T follicular helper cell (primary cell): ENCODE data around the gene KDELR3.

Source experiments
- DNase-seq: peaks from one replicate; pipeline ENCODE4 v3.0.0-alpha.2; 2020; ENCODE audit warnings: low read depth

KDELR3 gene

GRCh38 chr22:38440747-38441350, 27.0 kb upstream of the KDELR3 start:
- no peak for DNase-seq

DNA sequence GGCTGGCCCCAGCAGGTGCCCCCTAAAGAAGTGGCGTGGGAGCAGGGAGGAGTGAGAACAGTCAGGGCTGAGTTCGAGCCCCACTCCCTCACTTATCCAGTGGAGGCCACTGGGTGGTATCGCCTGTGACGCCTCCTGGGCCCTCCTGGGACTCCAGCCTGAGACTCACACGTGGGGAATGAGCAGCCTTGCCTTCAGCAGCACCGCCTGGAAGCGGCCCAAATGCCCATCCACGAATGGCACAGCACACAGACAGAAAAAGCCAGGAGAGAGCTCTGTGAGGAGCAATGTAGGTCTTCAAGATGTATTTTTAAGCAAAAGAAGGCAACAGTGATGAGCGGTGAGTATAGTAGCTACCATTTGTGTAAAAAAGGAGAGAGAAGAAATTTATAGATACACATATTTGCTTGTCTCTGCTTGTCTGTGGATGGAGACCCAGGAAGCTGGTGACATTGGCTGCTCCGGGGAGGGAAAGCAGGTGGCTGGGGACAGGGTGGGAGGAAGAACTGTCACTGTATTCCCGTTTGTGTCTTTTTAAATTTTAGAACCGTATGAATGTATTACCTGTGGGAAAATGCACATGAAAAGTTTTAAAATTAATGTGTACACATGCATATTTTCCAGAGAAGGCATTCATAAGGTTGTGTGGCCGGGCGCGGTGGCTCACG, 26.1 kb upstream of the KDELR3 start:
- DNase-seq, result no peak

GRCh38 chr22:38442967-38443627, 24.8 kb upstream of the KDELR3 start:
- no peak for DNase-seq

DNA sequence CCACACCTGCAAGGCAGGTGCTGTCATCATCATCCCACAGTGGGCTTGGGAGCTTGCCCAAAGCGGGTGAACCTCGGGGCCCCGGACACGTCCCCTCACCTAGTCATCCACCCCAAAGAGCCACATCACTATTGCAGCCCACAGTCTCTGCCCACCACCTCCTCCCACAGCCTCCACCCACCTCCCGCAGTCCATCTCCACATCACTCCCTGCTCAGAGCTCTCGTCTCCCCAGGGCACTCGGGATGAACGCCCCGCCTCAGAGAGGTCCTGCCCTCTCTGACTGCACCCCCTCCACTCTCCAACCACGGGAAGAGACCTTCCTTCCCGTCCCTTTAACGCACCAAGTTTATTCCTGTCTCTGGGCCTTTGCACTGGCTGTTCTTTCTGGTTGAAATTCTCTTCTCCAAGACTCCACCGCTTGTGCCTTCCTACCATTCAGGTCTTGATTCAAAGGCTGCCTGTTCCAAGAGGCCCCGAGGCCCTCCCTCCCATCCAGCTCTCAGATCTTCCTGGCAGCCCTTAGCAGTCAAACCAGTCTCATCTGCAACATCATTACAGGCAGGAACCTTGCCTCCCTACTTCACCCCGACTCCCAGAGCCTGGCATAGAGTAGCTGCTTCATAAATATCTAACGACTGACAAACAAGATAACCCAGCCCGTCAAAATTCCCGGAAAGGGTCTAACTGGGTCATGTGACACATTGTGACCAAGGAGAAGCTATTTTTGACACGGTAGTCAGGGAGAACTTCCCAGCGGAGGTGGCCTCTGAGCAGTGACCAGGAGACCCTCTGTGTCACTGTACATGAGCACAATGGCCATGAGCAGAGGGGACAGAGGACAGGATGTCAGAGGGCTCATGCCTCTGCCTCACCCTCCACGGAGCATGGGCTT, 24.0 kb upstream of the KDELR3 start:
- DNase-seq, result no peak

- no peak for DNase-seq
Measured at GRCh38 chr22:38444783-38445182, 23.1 kb upstream of the KDELR3 start.

- no peak for DNase-seq
Measured at GRCh38 chr22:38446018-38446601, 21.8 kb upstream of the KDELR3 start.

DNA sequence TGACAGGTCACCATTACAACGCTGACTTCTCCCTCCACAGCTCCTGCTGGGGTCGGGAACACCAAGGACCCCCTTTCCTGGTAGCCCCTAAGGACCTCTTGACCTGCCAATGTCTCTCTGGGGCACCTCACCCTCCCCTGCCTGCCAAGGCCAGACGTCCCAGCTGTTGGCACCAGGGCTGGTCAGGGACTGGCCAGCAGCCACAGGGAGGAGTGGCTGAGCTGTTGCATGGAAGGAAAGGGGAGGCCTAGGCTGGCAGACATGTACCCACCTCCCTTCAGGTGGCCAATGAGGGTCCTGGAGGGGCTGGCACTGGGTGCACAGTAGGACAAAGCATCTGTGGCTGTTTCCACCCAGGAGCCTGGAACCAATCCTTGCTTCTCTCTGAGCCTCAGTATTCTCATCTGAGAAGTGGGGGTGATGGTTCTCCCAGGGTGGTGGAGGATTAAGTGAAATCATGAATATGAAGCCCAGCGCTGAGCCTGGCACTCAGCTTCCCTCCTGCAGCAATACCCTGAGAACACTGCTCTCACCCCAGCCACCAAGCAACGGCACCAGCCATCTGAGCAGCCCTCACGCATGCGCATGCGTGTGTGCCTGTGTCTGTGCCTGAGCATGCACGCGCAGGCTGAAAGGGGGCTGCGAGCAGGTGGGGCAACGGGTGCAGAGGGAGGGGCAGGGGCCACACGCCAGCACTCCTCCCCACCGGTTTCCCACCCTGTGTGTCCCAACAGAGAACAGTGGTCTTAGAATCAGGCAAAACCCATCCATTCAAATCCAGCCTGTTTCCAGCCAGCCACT, 18.8 kb upstream of the KDELR3 start:
- DNase-seq, result no peak

GRCh38 chr22:38449776-38450175, 18.1 kb upstream of the KDELR3 start:
- DNase-seq, result no peak

DNA sequence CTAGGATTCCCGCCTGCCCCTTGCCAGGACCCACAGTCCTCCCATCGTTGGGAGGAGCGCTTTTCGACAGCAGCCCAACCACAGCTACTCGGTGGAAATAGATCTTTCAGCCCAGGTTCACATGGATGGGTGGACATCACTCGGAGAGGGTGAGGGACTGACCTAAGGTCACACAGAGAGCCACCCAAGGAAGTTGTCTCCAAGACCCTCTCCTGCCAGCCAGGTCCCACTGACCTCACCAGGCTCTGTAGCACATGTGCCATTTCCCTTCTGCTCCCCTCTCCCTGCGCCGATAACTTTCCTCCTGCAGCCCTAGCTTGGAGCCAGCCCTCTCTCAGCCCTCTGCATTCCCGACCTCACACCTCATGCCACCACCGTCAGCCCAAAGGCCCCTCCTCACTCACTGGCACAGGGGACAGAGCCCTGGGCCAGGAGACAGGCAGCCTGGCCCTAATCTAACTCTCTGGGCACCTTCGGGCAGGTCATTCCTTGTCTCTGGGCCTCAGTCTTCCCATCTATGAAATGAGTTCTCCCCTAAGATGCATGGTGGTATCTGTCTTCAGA, 17.6 kb upstream of the KDELR3 start:
- DNase-seq, result no peak

DNA sequence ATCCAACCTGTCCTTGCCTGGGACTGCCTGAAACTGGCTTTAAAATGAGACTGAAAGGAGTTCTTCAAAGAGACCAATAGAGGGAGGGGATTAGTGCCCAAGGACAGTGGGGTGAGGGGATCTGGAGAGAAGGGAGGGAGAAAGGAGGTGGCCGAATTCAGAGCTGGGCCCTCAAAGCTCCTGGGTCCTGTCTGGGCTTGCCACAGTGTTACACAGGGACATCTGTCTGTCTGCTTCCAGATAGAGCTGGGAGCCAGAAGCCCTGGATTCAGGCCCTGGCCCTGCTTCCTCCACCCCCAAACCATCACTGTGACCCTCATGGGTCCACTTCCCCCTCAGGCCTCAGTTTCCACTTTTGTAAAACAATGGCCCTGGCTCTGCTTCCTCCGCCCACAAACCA, 16.5 kb upstream of the KDELR3 start:
- DNase-seq, result no peak

DNA sequence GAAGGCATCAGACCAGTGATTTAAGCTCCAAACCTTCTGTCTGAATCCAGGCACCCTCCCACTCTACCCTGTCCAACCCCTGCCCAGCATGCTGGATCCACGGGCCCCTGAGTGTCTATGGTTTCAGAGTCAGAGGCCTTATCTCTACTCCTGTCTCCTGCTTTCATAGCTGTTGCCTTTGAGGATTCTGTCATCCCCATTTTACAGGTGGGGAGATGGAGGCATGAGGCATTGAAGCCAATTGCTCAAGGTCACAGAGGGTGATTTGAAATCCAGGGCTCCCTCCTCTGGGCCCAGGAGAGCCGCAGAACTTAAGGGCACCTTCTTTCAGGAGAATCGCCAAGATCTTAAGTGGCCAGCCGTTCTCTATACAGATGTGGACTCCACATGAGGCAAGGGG, 16.0 kb upstream of the KDELR3 start:
- DNase-seq, result no peak

- DNase-seq, result no peak
Measured at GRCh38 chr22:38452373-38453065, 15.4 kb upstream of the KDELR3 start.

- DNase-seq, result no peak
Measured at GRCh38 chr22:38453066-38453672, 14.7 kb upstream of the KDELR3 start.

DNA sequence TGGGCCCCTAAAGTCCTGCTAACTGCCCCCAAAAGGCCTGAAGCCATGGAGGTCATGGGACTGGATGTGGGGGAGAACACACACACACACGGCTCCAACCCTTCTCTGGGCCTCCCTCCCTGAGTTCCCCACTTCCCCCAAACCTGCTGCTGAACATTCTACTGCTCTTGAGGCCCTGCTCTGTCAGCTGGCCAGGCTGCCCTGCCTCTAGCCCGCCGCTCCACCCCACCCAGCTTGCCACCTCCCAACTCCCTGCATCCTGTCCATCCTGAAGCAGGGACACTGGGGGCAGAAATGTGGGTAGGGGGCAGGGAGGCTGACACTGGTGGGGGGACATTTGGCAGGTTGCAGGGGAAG, 13.9 kb upstream of the KDELR3 start:
- DNase-seq, result no peak

GRCh38 chr22:38454353-38455075, 13.4 kb upstream of the KDELR3 start:
- DNase-seq, result no peak

- DNase-seq, result no peak
Measured at GRCh38 chr22:38455076-38455529, 12.8 kb upstream of the KDELR3 start, which contains the start of gene KCNJ4. Gene KCNJ4, minus strand, starts transcription at chr22:38455199. Its CDS starts 27,067 bp downstream, at chr22:38428132.

- DNase-seq, result no peak
Measured at GRCh38 chr22:38455530-38456271, 12.2 kb upstream of the KDELR3 start.

GRCh38 chr22:38456272-38456835, 11.5 kb upstream of the KDELR3 start:
- DNase-seq, result no peak
